WTC11 (cell line): ENCODE results near the gene NKPD1. TPM values are rescaled to one million over a fixed set of nuclear protein-coding genes. Genes with fewer than 3 reads are reported as not detected.

Experiments
- ATAC-seq: fragments of 200-7000 bp; cut with Tn5 transposase; 2 replicates; pipeline ENCODE4 v1.10.0; 2021; ENCODE audit warnings: mild to moderate bottlenecking, moderate library complexity
- CTCF ChIA-PET: fragments of 300-600 bp; sonication (Branson Sonifier 250); formaldehyde crosslinking; loops from one replicate; lab custom pipeline; 2021; ENCODE audit warnings: antibody characterized with exemption; lab: Charles Lee
- POLR2A ChIA-PET: fragments of 350-600 bp; sonication (Branson Sonifier 250); formaldehyde crosslinking; loops from one replicate; lab custom pipeline; 2021; ENCODE audit warnings: antibody characterized with exemption; lab: Charles Lee
- DNase-seq: peaks from one replicate; pipeline ENCODE4 v3.0.0; 2021; ENCODE audit warnings: low spot score
- H3K27ac Mint-ChIP-seq: 2 replicates; pipeline ENCODE4 v1.8.0; 2021; ENCODE audit warnings: mixed read lengths
- H3K27me3 Mint-ChIP-seq: 2 replicates; pipeline ENCODE4 v1.8.0; 2021; ENCODE audit warnings: low read depth, mild to moderate bottlenecking, moderate library complexity, mixed read lengths
- H3K36me3 Mint-ChIP-seq: 2 replicates; pipeline ENCODE4 v1.8.0; 2021; ENCODE audit warnings: mixed read lengths
- H3K4me1 Mint-ChIP-seq: 2 replicates; pipeline ENCODE4 v1.8.0; 2022; ENCODE audit warnings: mixed read lengths
- H3K4me3 Mint-ChIP-seq: 2 replicates; pipeline ENCODE4 v1.8.0; 2021; ENCODE audit warnings: mild to moderate bottlenecking, moderate library complexity, mixed read lengths
- H3K9me3 Mint-ChIP-seq: 2 replicates; pipeline ENCODE4 v1.8.0; 2021; ENCODE audit warnings: mixed read lengths
- AFF4 ChIP-seq: sonication (generic); formaldehyde crosslinking; IDR thresholded peaks from 2 replicates; pipeline ENCODE4 v1.8.1; 2023; ENCODE audit warnings: mild to moderate bottlenecking, missing genetic modification reagents, borderline replicate concordance
- CBFB ChIP-seq: sonication (generic); formaldehyde crosslinking; IDR thresholded peaks from 2 replicates; pipeline ENCODE4 v1.8.1; 2022; ENCODE audit warnings: mild to moderate bottlenecking, low read depth, missing genetic modification reagents
- CREB1 ChIP-seq: sonication (generic); formaldehyde crosslinking; IDR thresholded peaks from 2 replicates; pipeline ENCODE4 v1.8.0; 2023; ENCODE audit warnings: mild to moderate bottlenecking, missing genetic modification reagents
- CREM ChIP-seq: sonication (generic); formaldehyde crosslinking; IDR thresholded peaks from 2 replicates; pipeline ENCODE4 v1.8.1; 2022; ENCODE audit warnings: mild to moderate bottlenecking, missing genetic modification reagents, moderate library complexity
- E2F1 ChIP-seq: sonication (generic); formaldehyde crosslinking; IDR thresholded peaks from 2 replicates; pipeline ENCODE4 v1.8.0; 2022; ENCODE audit warnings: mild to moderate bottlenecking, missing genetic modification reagents
- ETV6 ChIP-seq: sonication (generic); formaldehyde crosslinking; IDR thresholded peaks from 2 replicates; pipeline ENCODE4 v1.8.1; 2022; ENCODE audit warnings: mild to moderate bottlenecking, missing genetic modification reagents
- FOXJ3 ChIP-seq: sonication (generic); formaldehyde crosslinking; IDR thresholded peaks from 2 replicates; pipeline ENCODE4 v1.9.0; 2021; ENCODE audit warnings: missing genetic modification reagents, mild to moderate bottlenecking, borderline replicate concordance
- HMGA2 ChIP-seq: fragments of 250-450 bp; sonication (Bioruptor Pico); IDR thresholded peaks from 2 replicates; pipeline ENCODE4 v1.4.0; 2021; ENCODE audit warnings: mild to moderate bottlenecking, moderate library complexity
- JAZF1 ChIP-seq: fragments of 250-450 bp; sonication (Bioruptor Pico); IDR thresholded peaks from 2 replicates; pipeline ENCODE4 v1.9.0; 2021; ENCODE audit warnings: moderate library complexity, mild to moderate bottlenecking, inconsistent platforms
- JUN ChIP-seq: sonication (generic); formaldehyde crosslinking; IDR thresholded peaks from 2 replicates; pipeline ENCODE4 v1.8.0; 2023; ENCODE audit warnings: mild to moderate bottlenecking, missing genetic modification reagents
- NFE2L1 ChIP-seq: sonication (generic); formaldehyde crosslinking; IDR thresholded peaks from 2 replicates; pipeline ENCODE4 v1.8.1; 2023; ENCODE audit warnings: missing genetic modification reagents
- NR3C1 ChIP-seq: sonication (generic); formaldehyde crosslinking; conservative IDR thresholded peaks from 2 replicates; pipeline ENCODE4 v1.8.1; 2023; ENCODE audit warnings: low read depth, mild to moderate bottlenecking, missing genetic modification reagents
- PREB ChIP-seq: sonication (generic); formaldehyde crosslinking; IDR thresholded peaks from 2 replicates; pipeline ENCODE4 v1.8.1; 2022; ENCODE audit warnings: mild to moderate bottlenecking, missing genetic modification reagents, moderate library complexity, borderline replicate concordance
- RELA ChIP-seq: sonication (generic); formaldehyde crosslinking; IDR thresholded peaks from 2 replicates; pipeline ENCODE4 v1.8.1; 2022; ENCODE audit warnings: missing genetic modification reagents, mild to moderate bottlenecking, borderline replicate concordance
- STAT6 ChIP-seq: sonication (generic); formaldehyde crosslinking; conservative IDR thresholded peaks from 2 replicates; pipeline ENCODE4 v1.8.1; 2023; ENCODE audit warnings: mild to moderate bottlenecking, low read depth, missing genetic modification reagents, moderate library complexity
- TCF7 ChIP-seq: sonication (generic); formaldehyde crosslinking; IDR thresholded peaks from 2 replicates; pipeline ENCODE4 v1.8.0; 2022; ENCODE audit warnings: mild to moderate bottlenecking, low read depth, missing genetic modification reagents, moderate library complexity
- TEAD4 ChIP-seq: sonication (generic); formaldehyde crosslinking; IDR thresholded peaks from 2 replicates; pipeline ENCODE4 v1.8.0; 2022; ENCODE audit warnings: mild to moderate bottlenecking, missing genetic modification reagents
- ZBTB43 ChIP-seq: sonication (generic); formaldehyde crosslinking; IDR thresholded peaks from 2 replicates; pipeline ENCODE4 v1.8.1; 2023; ENCODE audit warnings: mild to moderate bottlenecking, missing genetic modification reagents
- ZNF121 ChIP-seq: sonication (generic); formaldehyde crosslinking; IDR thresholded peaks from 2 replicates; pipeline ENCODE4 v1.8.0; 2023; ENCODE audit warnings: missing genetic modification reagents
- ZNF138 ChIP-seq: sonication (generic); formaldehyde crosslinking; conservative IDR thresholded peaks from 2 replicates; pipeline ENCODE4 v1.8.1; 2022; ENCODE audit warnings: mild to moderate bottlenecking, moderate library complexity, missing genetic modification reagents
- ZNF232 ChIP-seq: sonication (generic); formaldehyde crosslinking; IDR thresholded peaks from 2 replicates; pipeline ENCODE4 v1.8.0; 2022; ENCODE audit warnings: mild to moderate bottlenecking, missing genetic modification reagents
- ZNF281 ChIP-seq: sonication (generic); formaldehyde crosslinking; IDR thresholded peaks from 2 replicates; pipeline ENCODE4 v1.8.0; 2023; ENCODE audit warnings: mild to moderate bottlenecking, missing genetic modification reagents
- total RNA-seq: library from RNA; stranded (reverse); gene quantifications from 3 replicates; pipeline ENCODE4 v1.2.3, GENCODE V29; 2021

Gene NKPD1
- total RNA-seq, 1 experiment from 2014 or later = 0.57 TPM

GRCh38 chr19:45147835-45148676, 12.7 kb downstream of the NKPD1 start (continued):
- TF ChIP-seq RELA = no peak
- no peak for TF ChIP-seq ZNF121 (CRISPR knock-in tag)

GRCh38 chr19:45146741-45147205, 14.0 kb downstream of the NKPD1 start:
- Mint-ChIP-seq H3K4me1 (no peaks in the 10 kb centered on the region), H3K36me3 (peaks cover 7% of the 10 kb centered on the region), H3K9me3 (no peaks in the 10 kb centered on the region), H3K27ac (no peak overlapping the region), H3K4me3 (no peak overlapping the region)
- DNase-seq (no peak), ATAC-seq (no peak)
- POLR2A ChIA-PET = interaction anchor here (0.6 kb wide), 1 partner anchor 10 kb away, joined by 3 read pairs; no protein-coding TSS in a partner anchor
- TF ChIP-seq NFE2L1 = no peak
- TF ChIP-seq STAT6 = no peak
- TF ChIP-seq ZNF232 (CRISPR knock-in tag) = no peak
- no peak for TF ChIP-seq E2F1 (CRISPR knock-in tag)
- TF ChIP-seq JAZF1 = no peak
- no peak for TF ChIP-seq TCF7 (CRISPR knock-in tag)
- no peak for TF ChIP-seq ZNF281
- TF ChIP-seq PREB = no peak
- no peak for TF ChIP-seq CBFB (CRISPR knock-in tag)
- no peak for TF ChIP-seq ZBTB43 (CRISPR knock-in tag)
- no peak for TF ChIP-seq ZNF138 (CRISPR knock-in tag)
- no peak for TF ChIP-seq TEAD4
- TF ChIP-seq CREB1 (CRISPR knock-in tag) = no peak
- no peak for TF ChIP-seq JUN (CRISPR knock-in tag)
- no peak for TF ChIP-seq NR3C1 (CRISPR knock-in tag)
- no peak for TF ChIP-seq CREM (CRISPR knock-in tag)
- TF ChIP-seq ETV6 (CRISPR knock-in tag) = no peak
- TF ChIP-seq AFF4 = no peak
- no peak for TF ChIP-seq HMGA2 (CRISPR knock-in tag)
- no peak for TF ChIP-seq FOXJ3 (CRISPR knock-in tag)
- TF ChIP-seq, all 79 proteins: peak for 0
- CTCF ChIA-PET = interaction anchor here (0.8 to 3.2 kb wide), 9 partner anchors 10 to 41 kb away, joined by 3 to 20 read pairs (median 4); partner anchors contain the start of genes BLOC1S3 and TRAPPC6A
- peaks cover 9% of the 10 kb centered on the region for H3K27me3 Mint-ChIP-seq
